H9 (cell line): ENCODE measurements around the gene WIF1. TPM values are rescaled to one million over a fixed set of nuclear protein-coding genes. Genes with fewer than 3 reads are reported as not detected.

Experiments
- DNase-seq: peaks from one replicate; pipeline ENCODE4 v3.0.0-alpha.2; 2017
- H2AFZ ChIP-seq: one replicate; pipeline ENCODE4 v1.6.1; 2013; ENCODE audit warnings: mild to moderate bottlenecking, low read length, control low read depth, moderate library complexity
- H2AK5ac ChIP-seq: 2 replicates; pipeline ENCODE4 v1.6.1; 2013; ENCODE audit warnings: low read length, control low read depth, mixed read lengths; ENCODE audit not compliant: insufficient read length
- H2BK120ac ChIP-seq: one replicate; pipeline ENCODE4 v1.6.1; 2013; ENCODE audit warnings: low read depth, mild to moderate bottlenecking, low read length, control low read depth, inconsistent platforms; ENCODE audit not compliant: poor library complexity, severe bottlenecking
- H2BK12ac ChIP-seq: 2 replicates; pipeline ENCODE4 v1.6.1; 2013; ENCODE audit warnings: low read length, control low read depth, mixed read lengths, low read depth; ENCODE audit not compliant: insufficient read length
- H2BK15ac ChIP-seq: 2 replicates; pipeline ENCODE4 v1.6.1; 2013; ENCODE audit warnings: low read depth, low read length, control low read depth
- H2BK20ac ChIP-seq: one replicate; pipeline ENCODE4 v1.6.1; 2013; ENCODE audit warnings: low read depth, mild to moderate bottlenecking, low read length, control low read depth, inconsistent platforms; ENCODE audit not compliant: poor library complexity, severe bottlenecking
- H2BK5ac ChIP-seq: 2 replicates; pipeline ENCODE4 v1.6.1; 2013; ENCODE audit warnings: low read length, control low read depth, mixed read lengths; ENCODE audit not compliant: insufficient read length
- H3K14ac ChIP-seq: 2 replicates; pipeline ENCODE4 v1.6.1; 2013; ENCODE audit warnings: low read length, control low read depth; ENCODE audit not compliant: insufficient read depth
- H3K18ac ChIP-seq: 2 replicates; pipeline ENCODE4 v1.6.1; 2013; ENCODE audit warnings: low read depth, mild to moderate bottlenecking, mixed read lengths, low read length, control low read depth; ENCODE audit not compliant: insufficient read length
- H3K23ac ChIP-seq: 2 replicates; pipeline ENCODE4 v1.6.1; 2013; ENCODE audit warnings: low read length, control low read depth, mixed read lengths, low read depth; ENCODE audit not compliant: insufficient read length
- H3K23me2 ChIP-seq: 2 replicates; pipeline ENCODE4 v1.6.1; 2013; ENCODE audit warnings: low read depth, mild to moderate bottlenecking, mixed read lengths, low read length, control low read depth; ENCODE audit not compliant: insufficient read length, poor library complexity, severe bottlenecking
- H3K27ac ChIP-seq: 2 replicates; pipeline ENCODE4 v1.5.1; 2013; ENCODE audit warnings: low read length, control low read depth, mixed read lengths, low read depth; ENCODE audit not compliant: insufficient read length
- H3K27me3 ChIP-seq: 2 replicates; pipeline ENCODE4 v1.6.1; 2013; ENCODE audit warnings: low read length, control low read depth, inconsistent platforms; ENCODE audit not compliant: insufficient read depth
- H3K4ac ChIP-seq: 2 replicates; pipeline ENCODE4 v1.6.1; 2013; ENCODE audit warnings: low read depth, mild to moderate bottlenecking, control low read depth, inconsistent platforms, low read length, moderate library complexity
- H3K4me1 ChIP-seq: 2 replicates; pipeline ENCODE4 v1.6.1; 2013; ENCODE audit warnings: low read length, control low read depth, inconsistent platforms; ENCODE audit not compliant: insufficient read depth
- H3K4me2 ChIP-seq: 2 replicates; pipeline ENCODE4 v1.6.1; 2013; ENCODE audit warnings: low read length, control low read depth, mixed read lengths; ENCODE audit not compliant: insufficient read length, insufficient read depth
- H3K56ac ChIP-seq: 2 replicates; pipeline ENCODE4 v1.6.1; 2013; ENCODE audit warnings: low read depth, mild to moderate bottlenecking, mixed read lengths, low read length, control low read depth; ENCODE audit not compliant: insufficient read length
- H3K79me1 ChIP-seq: 2 replicates; pipeline ENCODE4 v1.6.1; 2013; ENCODE audit warnings: low read depth, mild to moderate bottlenecking, moderate library complexity, low read length, control low read depth, inconsistent platforms; ENCODE audit not compliant: insufficient read depth, poor library complexity, severe bottlenecking
- H3K79me2 ChIP-seq: 2 replicates; pipeline ENCODE4 v1.6.1; 2013; ENCODE audit warnings: low read length, control low read depth, inconsistent platforms; ENCODE audit not compliant: insufficient read depth
- H3K9ac ChIP-seq: 2 replicates; pipeline ENCODE4 v1.6.1; 2013; ENCODE audit warnings: low read length, control low read depth, mixed read lengths; ENCODE audit not compliant: insufficient read length; ENCODE audit errors: extremely low read depth
- H3K9me3 ChIP-seq: one replicate; pipeline ENCODE4 v1.6.1; 2013; ENCODE audit warnings: low read depth, low read length, inconsistent platforms; ENCODE audit not compliant: control insufficient read depth
- H3T11ph ChIP-seq: one replicate; pipeline ENCODE4 v1.6.1; 2013; ENCODE audit warnings: mild to moderate bottlenecking, low read length, control low read depth, inconsistent platforms
- H4K20me1 ChIP-seq: one replicate; pipeline ENCODE4 v1.6.1; 2013; ENCODE audit not compliant: control insufficient read depth, insufficient read length, insufficient read depth
- H4K5ac ChIP-seq: 2 replicates; pipeline ENCODE4 v1.6.1; 2013; ENCODE audit warnings: low read depth, mild to moderate bottlenecking, mixed read lengths, low read length, control low read depth; ENCODE audit not compliant: insufficient read length
- H4K8ac ChIP-seq: replicated peaks from 2 replicates; pipeline ENCODE4 v1.6.1; 2013; ENCODE audit warnings: low read length, control low read depth, mixed read lengths, low read depth; ENCODE audit not compliant: insufficient read length
- H4K91ac ChIP-seq: 2 replicates; pipeline ENCODE4 v1.6.1; 2013; ENCODE audit warnings: low read depth, mild to moderate bottlenecking, moderate library complexity, mixed read lengths, low read length, control low read depth; ENCODE audit not compliant: insufficient read length
- H3K27ac Mint-ChIP-seq, 3 experiments: 2 replicates in 2 of 3; 3 replicates in 1 of 3; pipeline ENCODE4 v1.8.0; 2020 to 2021; ENCODE audit warnings: mixed read lengths in 3 of 3, mild to moderate bottlenecking in 1 of 3, moderate library complexity in 1 of 3
- H3K27me3 Mint-ChIP-seq: 2 replicates; pipeline ENCODE4 v1.8.0; 2021; ENCODE audit warnings: low read depth, mild to moderate bottlenecking, moderate library complexity, mixed read lengths
- H3K36me3 Mint-ChIP-seq, 3 experiments: 2 replicates in 2 of 3; 3 replicates in 1 of 3; pipeline ENCODE4 v1.8.0; 2020 to 2021; ENCODE audit warnings: low read depth in 3 of 3, mixed read lengths in 3 of 3; ENCODE audit not compliant: insufficient read depth in 1 of 3
- H3K4me1 Mint-ChIP-seq, 2 experiments: 2 replicates each; pipeline ENCODE4 v1.8.0; 2020; ENCODE audit warnings: mixed read lengths in 2 of 2
- H3K4me3 Mint-ChIP-seq, 2 experiments: 2 replicates in 1 of 2; 3 replicates in 1 of 2; pipeline ENCODE4 v1.8.0; 2020 to 2021; ENCODE audit warnings: mild to moderate bottlenecking in 2 of 2, mixed read lengths in 2 of 2, moderate library complexity in 1 of 2
- H3K9me3 Mint-ChIP-seq, 2 experiments: 2 replicates in 1 of 2; 3 replicates in 1 of 2; pipeline ENCODE4 v1.8.0; 2020; ENCODE audit warnings: mild to moderate bottlenecking in 2 of 2, mixed read lengths in 2 of 2, moderate library complexity in 1 of 2
- WGBS: extraction: QIAGEN DNeasy Blood & Tissue Kit; methylation state at CpG from one replicate; pipeline ENCODE4 v1.1.7; 2013; ENCODE audit warnings: missing lambda C conversion rate, low lambda C conversion rate, mixed read lengths; ENCODE audit not compliant: insufficient read length; ENCODE audit errors: extremely low coverage; 5-methylcytosine and 5-hydroxymethylcytosine counted together
- total RNA-seq: library from RNA; stranded (reverse); gene quantifications from 2 replicates; pipeline ENCODE4 v1.2.1, GENCODE V29; 2021
- TF ChIP-seq, protein P1 (sequence below): fragments of 200-600 bp; sonication (generic); conservative IDR thresholded peaks from 3 replicates; pipeline ENCODE4 v1.8.0; 2021; ENCODE audit warnings: antibody characterized with exemption, mild to moderate bottlenecking

The WIF1 gene
- total RNA-seq, 1 experiment from 2014 or later, result 0.98 TPM

DNA sequence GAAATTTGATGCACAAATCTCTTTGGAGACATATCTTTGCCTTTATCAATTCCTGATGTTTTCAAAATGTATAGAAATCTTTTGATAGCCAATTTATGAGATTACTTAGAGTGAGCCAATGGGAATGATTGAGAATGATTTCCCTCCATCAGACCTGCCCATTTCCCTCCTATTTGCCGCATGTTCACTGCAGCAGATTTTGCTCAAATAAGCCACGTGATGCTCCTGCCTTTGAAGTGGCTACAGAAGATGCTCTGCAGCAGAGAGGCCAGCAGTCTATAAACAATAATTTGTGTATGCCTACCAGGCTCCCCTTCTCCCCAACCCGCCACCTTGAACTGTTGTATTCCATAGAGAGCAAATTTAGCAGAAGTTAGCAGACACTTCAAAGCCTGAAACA is 21.9 kb downstream of the WIF1 start:
- no peak overlapping the region for H4K91ac ChIP-seq
- H3K27ac ChIP-seq, result no peak overlapping the region
- no peak overlapping the region for H2AK5ac ChIP-seq
- H3K9me3 ChIP-seq, result no peaks in the 10 kb centered on the region
- H2BK20ac ChIP-seq, result no peak overlapping the region
- H3K27me3 Mint-ChIP-seq, result no peaks in the 10 kb centered on the region
- no peak overlapping the region for H3K18ac ChIP-seq
- H3K9ac ChIP-seq, result no peak overlapping the region
- no peak overlapping the region for H3K4me2 ChIP-seq
- H4K5ac ChIP-seq, result no peak overlapping the region
- H2BK120ac ChIP-seq, result no peak overlapping the region
- no peaks in the 10 kb centered on the region for H3K9me3 Mint-ChIP-seq
- no peak overlapping the region for H3K27ac Mint-ChIP-seq
- H3K79me1 ChIP-seq, result no peaks in the 10 kb centered on the region
- no peak overlapping the region for H3K14ac ChIP-seq
- H3K36me3 Mint-ChIP-seq, result no peaks in the 10 kb centered on the region
- H2AFZ ChIP-seq, result no peak overlapping the region
- no peaks in the 10 kb centered on the region for H3K23me2 ChIP-seq
- H2BK5ac ChIP-seq, result no peak overlapping the region
- DNase-seq, result no peak
- no peak overlapping the region for H3K4ac ChIP-seq
- no peak overlapping the region for H2BK12ac ChIP-seq
- H4K8ac ChIP-seq, result no peak overlapping the region
- H3T11ph ChIP-seq, result no peak overlapping the region
- no peak overlapping the region for H2BK15ac ChIP-seq
- H3K56ac ChIP-seq, result no peak overlapping the region
- H3K27me3 ChIP-seq, result no peaks in the 10 kb centered on the region
- no CpG with 5 or more reads among the region's 3 CpGs for WGBS
- H3K4me1 ChIP-seq, result no peaks in the 10 kb centered on the region
- H3K23ac ChIP-seq, result no peak overlapping the region
- no peaks in the 10 kb centered on the region for H3K79me2 ChIP-seq
- TF ChIP-seq, protein P1, sequence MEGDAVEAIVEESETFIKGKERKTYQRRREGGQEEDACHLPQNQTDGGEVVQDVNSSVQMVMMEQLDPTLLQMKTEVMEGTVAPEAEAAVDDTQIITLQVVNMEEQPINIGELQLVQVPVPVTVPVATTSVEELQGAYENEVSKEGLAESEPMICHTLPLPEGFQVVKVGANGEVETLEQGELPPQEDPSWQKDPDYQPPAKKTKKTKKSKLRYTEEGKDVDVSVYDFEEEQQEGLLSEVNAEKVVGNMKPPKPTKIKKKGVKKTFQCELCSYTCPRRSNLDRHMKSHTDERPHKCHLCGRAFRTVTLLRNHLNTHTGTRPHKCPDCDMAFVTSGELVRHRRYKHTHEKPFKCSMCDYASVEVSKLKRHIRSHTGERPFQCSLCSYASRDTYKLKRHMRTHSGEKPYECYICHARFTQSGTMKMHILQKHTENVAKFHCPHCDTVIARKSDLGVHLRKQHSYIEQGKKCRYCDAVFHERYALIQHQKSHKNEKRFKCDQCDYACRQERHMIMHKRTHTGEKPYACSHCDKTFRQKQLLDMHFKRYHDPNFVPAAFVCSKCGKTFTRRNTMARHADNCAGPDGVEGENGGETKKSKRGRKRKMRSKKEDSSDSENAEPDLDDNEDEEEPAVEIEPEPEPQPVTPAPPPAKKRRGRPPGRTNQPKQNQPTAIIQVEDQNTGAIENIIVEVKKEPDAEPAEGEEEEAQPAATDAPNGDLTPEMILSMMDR, result no peak
- no peak overlapping the region for H3K4me3 Mint-ChIP-seq
- peaks cover 2 to 8% of the 10 kb centered on the region in 2 experiments for H3K4me1 Mint-ChIP-seq
- no peaks in the 10 kb centered on the region for H4K20me1 ChIP-seq
